AG08395 (cell line): Measurements from ENCODE around the gene CCDC28B.

ENCODE experiments used
- DNase-seq: peaks from one replicate; pipeline ENCODE4 v3.0.0; 2012; ENCODE audit warnings: mixed read lengths, low spot score

Gene CCDC28B

GRCh38 chr1:32194984-32195383 is 5.4 kb upstream of the CCDC28B start:
- DNase-seq: no peak

GRCh38 chr1:32195531-32195930 is 4.9 kb upstream of the CCDC28B start:
- DNase-seq: no peak

- peak; percentile 12 for DNase-seq
Observed at GRCh38 chr1:32195972-32196823, 4.2 kb upstream of the CCDC28B start.

GRCh38 chr1:32197074-32197473 is 3.3 kb upstream of the CCDC28B start:
- no peak for DNase-seq

GRCh38 chr1:32197837-32198236 is 2.6 kb upstream of the CCDC28B start:
- no peak for DNase-seq

GRCh38 chr1:32198237-32199042 is 2.0 kb upstream of the CCDC28B start:
- no peak for DNase-seq

GRCh38 chr1:32199043-32199716 is 1.2 kb upstream of the CCDC28B start:
- no peak for DNase-seq

GRCh38 chr1:32199717-32200072 is 700 bp upstream of the CCDC28B start:
- no peak for DNase-seq

- DNase-seq: peak; percentile 55
Observed at GRCh38 chr1:32201011-32201855, 838 bp downstream of the CCDC28B start.

- DNase-seq: no peak
Observed at GRCh38 chr1:32204943-32205361, 4.6 kb downstream of the CCDC28B start.

GRCh38 chr1:32205401-32206370 is 5.3 kb downstream of the CCDC28B start, which contains the start of gene IQCC:
Gene IQCC (plus strand): TSS chr1:32205671. CDS start chr1:32205682, 11 bp downstream.
- DNase-seq: peak; percentile 96

GRCh38 chr1:32208469-32208868 is 8.1 kb downstream of the CCDC28B start:
- no peak for DNase-seq

- no peak for DNase-seq
Observed at GRCh38 chr1:32208891-32209328, 8.5 kb downstream of the CCDC28B start, which contains the start of gene DCDC2B. Gene DCDC2B (plus strand): TSS chr1:32209089. CDS start chr1:32209094, 5 bp downstream.

- DNase-seq: peak; percentile 81
Observed at GRCh38 chr1:32215629-32216480, 15.5 kb downstream of the CCDC28B start.

- DNase-seq: no peak
Observed at GRCh38 chr1:32216566-32216965, 16.2 kb downstream of the CCDC28B start.

GRCh38 chr1:32219022-32219421 is 18.6 kb downstream of the CCDC28B start:
- peak; percentile 58 for DNase-seq

GRCh38 chr1:32220746-32221580 is 20.6 kb downstream of the CCDC28B start:
- no peak for DNase-seq

GRCh38 chr1:32221581-32221979 is 21.2 kb downstream of the CCDC28B start:
- DNase-seq: no peak
